Measurements from ENCODE around the gene FGF5. TPM values are rescaled to one million over a fixed set of nuclear protein-coding genes. Genes with fewer than 3 reads are reported as not detected.
"Not testable (repeated sequence)": the region's sequence is repeated elsewhere in the genome, so short reads cannot be mapped to it uniquely, and the experiment has no call there.

The FGF5 gene, protein sequence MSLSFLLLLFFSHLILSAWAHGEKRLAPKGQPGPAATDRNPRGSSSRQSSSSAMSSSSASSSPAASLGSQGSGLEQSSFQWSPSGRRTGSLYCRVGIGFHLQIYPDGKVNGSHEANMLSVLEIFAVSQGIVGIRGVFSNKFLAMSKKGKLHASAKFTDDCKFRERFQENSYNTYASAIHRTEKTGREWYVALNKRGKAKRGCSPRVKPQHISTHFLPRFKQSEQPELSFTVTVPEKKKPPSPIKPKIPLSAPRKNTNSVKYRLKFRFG
- 2.0 and 4.5 TPM in 2 replicates for total RNA-seq (2014; rRNA removed; shearing (Covaris generic))

DNA sequence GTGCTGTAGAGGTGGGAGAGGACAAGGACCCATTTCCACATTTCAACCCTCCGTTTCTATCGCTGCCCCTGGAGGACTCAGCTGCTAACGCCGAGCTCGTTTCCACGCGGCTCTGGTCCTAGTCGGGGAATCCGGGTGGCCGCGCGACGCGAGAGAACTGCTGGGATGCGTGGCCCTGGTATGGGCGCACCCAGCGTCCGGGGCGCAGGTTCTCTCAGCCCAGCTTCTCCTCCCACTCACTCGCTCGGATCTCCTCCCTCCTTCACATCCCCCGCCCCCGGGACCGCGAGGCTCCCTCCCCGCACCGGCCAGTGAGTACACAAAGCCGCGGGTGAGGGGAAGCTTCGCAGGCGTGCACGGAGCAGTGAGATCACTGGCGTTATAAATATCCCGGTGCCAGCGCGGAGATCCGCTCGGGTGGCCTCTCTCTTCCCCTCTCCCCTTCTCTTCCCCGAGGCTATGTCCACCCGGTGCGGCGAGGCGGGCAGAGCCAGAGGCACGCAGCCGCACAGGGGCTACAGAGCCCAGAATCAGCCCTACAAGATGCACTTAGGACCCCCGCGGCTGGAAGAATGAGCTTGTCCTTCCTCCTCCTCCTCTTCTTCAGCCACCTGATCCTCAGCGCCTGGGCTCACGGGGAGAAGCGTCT lies at the start of gene FGF5:
Gene FGF5, plus strand, starts transcription at position 412 of the 649 bp plus-strand sequence. Its CDS starts 161 bp downstream, at position 573.
- DNase-seq (ENCODE audit: low read depth) = peak; percentile 89

DNA sequence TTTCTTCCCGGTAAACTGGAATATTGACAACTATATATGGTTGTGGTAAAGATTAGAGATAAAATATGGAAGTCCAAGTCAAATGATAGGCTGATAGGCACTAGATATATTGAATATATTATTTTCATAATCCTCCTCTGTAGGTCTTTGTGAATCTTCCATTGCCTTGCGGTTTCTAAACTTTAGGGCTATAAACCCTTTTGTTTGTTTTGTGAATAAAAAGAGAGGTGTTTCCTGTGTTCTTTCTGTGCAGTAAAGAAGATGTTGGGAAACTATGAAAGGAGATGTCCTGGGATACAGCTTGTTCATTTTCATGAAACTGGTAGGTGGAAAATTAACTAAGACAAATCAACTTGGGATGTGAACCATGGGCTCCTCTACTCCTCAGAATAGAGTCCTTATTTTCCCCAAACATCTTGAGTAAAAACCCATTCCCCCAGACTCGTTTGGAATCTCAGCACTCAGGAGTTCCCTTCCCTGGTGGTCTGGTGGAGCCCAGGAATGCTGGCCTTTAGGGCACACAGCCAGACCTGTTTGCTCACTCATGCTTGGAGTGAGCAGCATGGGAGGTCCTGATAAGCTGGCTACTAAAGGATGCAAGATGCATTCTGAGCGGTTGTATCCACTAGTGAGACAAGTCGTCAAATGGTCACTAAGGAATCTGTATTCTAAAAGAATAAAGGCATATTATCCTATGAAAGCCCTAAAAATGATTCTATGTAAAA lies 47.0 kb upstream of the FGF5 start:
- peak; percentile 28 for DNase-seq (ENCODE audit: low read depth)

DNA sequence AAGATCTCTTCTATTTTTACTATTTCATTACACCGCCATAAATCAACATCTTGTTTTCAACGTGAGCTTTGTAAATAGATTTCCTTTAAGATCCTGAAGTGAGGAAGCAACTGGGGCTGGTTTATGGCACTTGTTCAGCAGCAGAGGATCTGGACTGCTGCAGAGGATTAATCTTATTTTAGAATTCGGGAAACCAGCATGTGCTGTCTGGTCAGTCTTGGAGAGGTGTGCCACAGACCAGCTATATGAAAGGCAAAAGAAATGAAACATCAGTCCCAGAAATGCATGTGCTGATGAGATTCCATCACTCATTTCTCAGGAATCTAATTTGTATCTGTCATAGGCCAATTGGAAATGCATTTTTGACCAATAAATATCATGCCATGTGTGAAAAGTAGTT lies 45.8 kb upstream of the FGF5 start:
- DNase-seq (ENCODE audit: low read depth) = no peak

DNA sequence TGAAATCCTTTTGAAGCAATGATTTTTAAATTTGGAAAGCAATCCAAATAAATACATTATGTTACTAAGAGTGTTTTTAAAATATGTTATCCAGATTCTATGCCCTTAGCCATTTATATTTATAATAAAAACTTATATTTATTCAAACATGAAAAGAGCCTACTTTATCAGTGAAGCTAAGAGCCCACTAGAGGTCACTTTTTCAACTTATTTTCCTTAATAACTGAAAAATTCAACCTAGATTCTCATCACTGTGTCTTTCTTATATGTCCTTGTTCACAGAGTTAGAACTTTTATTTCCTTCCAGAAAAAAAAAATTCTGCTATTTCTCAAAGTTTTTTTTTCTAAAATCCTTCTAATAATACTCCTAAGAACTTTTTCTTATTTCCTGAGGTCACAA lies 45.3 kb upstream of the FGF5 start:
- DNase-seq (ENCODE audit: low read depth) = peak; percentile 38

DNA sequence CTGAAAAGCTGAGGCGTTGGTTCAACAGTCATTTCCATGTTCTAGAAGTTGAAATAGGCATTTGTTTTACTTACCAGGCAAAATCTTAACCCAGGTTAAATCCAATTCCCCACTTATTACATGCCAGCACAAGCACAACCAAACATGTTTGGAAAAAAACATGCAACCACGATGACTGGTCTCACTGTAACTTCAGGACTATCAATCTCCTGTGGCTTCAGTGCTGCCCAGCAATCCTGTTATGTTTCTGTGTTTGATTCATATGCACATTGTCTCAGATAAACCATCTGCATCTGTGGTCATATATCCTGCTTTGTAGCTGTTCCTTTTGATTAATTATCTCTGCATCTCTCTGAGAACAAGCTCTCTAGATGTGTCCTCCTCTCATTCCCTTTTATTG lies 40.9 kb upstream of the FGF5 start:
- no peak for DNase-seq (ENCODE audit: low read depth)

DNA sequence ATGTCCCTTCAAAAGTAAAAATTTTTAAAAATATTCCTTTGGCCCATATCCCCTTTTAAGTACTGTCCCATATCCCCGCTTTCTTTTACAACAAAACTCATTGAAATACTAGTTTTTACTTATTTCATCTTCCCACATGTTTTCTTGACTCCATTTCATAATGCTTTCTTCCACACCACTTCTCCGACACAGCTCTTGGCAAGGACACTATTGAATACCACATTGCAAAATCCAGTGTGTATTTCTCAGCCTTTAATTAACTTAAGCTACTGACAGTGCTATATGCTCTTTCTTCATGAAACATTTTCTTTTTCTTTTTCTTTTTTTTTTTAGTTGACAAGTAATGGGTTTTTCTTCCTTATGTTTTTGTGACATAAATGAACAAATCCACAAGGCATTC lies 40.4 kb upstream of the FGF5 start:
- DNase-seq (ENCODE audit: low read depth) = no peak

DNA sequence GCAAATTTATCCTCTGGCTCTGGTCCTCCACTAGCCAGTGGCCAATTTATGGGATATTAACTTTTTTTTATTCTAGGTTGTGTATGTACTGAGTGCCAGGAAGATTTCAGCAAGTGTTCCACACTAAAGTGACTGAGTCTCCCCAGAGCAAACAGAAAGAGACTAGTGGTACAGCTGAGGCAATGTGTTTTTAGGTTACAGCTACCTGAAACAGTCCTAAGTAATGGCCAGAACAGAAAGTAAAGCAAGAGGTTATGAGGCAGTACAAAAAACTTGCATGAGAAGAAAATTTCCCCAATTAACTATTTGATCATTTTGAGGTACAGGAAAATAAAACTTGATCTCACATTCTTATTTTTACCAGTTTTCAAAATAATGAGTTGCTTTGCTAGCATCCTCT lies 38.0 kb upstream of the FGF5 start:
- no peak for DNase-seq (ENCODE audit: low read depth)

DNA sequence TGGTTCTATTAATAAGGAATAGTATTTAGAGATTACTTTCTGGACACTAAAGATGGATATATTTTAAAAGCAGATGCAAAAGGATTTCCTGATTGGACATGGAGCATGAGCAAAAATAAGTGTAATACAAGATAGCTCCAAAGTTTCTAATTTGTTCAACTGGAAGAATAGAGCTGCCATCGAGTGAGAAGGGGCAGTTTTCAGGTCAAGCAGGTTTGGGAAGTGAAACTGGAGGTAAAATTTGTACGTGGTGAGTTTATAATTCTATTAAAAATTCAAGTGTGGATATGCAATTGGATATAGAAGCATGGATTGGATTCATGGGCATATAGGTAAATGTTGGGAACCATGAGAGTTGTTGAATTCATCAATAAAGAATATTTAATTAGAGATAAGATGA lies 37.3 kb upstream of the FGF5 start:
- no peak for DNase-seq (ENCODE audit: low read depth)

DNA sequence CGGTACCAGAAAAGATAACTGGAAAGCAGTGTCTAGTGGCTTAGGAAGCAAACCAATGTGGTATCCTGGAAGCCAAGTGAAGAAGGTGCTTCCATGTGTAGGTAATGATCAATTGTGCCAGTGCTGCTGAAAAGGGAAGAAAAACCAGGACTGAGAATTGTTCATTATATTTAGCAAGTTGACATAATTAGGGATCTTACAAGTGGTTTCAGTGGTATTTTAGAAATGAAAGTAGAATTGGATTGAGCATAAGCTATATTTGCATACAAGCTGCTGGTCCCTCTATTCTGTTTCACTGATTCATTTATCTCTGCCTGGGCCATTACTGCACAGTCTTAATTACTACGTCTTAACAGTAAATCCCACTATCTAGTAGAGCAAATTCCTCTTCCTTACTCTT lies 36.9 kb upstream of the FGF5 start:
- no peak for DNase-seq (ENCODE audit: low read depth)

DNA sequence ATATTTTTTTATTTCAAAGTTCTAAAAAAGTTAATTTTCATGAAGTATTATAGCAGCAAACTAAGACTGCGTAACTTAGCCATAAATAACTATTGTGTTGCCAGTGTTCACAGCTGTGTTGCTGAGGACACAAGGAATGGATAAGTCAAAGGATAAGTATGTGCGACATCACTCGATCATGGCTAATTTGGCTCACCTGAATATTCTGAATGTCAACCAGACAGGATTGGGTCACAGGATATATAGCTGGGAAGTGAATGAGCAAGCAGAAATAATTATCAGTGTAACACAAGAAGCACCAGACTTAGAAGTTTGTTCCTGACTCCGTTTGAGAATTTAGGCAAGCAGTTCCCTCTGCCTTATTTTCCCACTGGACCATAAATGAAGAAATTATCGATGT lies 35.3 kb upstream of the FGF5 start:
- no peak for DNase-seq (ENCODE audit: low read depth)

DNA sequence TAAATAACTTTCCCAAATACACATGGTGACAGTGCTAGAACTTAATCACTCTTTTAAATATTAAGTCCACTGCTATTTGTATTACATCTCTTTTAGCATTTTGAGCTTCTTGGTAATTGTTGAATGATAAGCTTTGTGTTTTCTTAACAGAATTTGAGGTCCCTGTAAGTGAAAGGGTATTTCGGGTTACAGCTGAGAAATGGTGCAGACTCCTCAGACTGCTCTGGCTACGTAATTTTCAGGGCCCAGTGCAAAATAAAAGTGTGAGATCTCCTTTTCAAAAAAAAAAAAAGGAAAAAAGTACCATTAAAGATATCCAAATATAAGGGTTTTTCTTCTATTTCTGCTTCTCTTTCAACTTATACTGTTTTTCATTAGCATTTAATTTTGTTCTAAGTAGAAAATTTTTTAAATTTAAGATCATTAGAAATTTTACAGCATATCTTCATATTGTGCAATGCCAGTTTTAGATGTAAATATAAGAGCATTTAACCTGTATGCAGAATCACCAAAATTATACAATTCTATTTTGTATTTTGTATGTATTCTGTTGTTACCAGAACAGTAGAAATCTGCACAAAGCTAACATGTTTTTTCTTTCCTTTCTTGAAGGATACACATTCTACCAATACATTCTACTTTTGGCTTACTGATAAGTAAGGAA lies 33.6 kb upstream of the FGF5 start:
- no peak for DNase-seq (ENCODE audit: low read depth)

DNA sequence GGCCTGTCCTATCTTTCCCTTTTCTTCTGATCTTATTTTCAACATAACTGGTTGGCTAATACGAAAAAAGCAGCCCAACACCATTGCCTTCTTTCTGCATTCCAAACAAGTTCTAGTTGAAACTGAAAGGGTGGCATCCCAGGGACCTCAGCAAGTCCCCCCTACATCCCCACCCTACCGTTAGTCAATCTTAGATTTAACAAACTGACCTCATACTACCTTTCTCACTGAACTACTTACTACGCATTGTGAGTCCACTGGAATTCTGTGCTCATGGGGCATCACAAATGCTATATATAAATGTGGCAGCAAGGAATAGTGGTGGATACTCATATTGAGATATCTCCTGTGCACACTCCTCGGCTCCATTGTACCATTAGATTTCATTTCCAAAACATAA lies 33.1 kb upstream of the FGF5 start:
- DNase-seq (ENCODE audit: low read depth) = no peak

DNA sequence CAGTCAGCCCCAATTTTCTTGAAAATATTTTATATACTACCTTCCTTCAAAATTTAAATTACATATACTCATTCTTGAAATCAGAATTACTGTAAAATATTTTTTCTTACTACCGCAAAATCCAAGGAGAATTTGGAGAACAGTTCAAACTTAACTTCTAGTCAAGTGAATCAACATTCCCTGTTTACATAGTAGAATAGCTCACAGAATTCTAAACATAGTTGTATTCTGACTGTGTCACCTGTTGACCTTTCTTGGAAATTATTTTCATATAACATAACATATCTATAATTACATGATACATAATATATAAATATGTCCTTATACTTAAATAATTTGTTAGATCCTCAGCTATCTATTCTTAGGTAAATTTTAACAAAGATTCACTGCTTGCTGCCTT lies 31.0 kb upstream of the FGF5 start:
- peak; percentile 12 for DNase-seq (ENCODE audit: low read depth)

DNA sequence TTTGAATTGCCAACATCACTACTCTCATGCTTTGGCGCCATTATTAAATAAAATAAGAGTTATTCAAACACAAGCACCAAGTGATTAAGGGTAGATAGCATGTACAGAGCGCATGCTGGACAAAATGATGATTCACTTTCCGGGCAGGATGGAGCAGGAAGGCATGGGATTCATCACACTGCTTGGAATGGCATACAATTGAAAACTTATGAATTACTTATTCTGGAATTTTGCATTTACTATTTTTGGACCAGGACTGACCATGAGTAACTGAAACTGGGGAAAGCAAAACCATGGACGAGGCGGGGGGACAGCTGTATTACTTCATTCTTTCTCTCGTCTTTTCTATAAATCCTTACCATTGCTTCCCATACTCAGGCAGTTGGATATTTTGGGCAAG lies 28.5 kb upstream of the FGF5 start:
- peak; percentile 84 for DNase-seq (ENCODE audit: low read depth)

DNA sequence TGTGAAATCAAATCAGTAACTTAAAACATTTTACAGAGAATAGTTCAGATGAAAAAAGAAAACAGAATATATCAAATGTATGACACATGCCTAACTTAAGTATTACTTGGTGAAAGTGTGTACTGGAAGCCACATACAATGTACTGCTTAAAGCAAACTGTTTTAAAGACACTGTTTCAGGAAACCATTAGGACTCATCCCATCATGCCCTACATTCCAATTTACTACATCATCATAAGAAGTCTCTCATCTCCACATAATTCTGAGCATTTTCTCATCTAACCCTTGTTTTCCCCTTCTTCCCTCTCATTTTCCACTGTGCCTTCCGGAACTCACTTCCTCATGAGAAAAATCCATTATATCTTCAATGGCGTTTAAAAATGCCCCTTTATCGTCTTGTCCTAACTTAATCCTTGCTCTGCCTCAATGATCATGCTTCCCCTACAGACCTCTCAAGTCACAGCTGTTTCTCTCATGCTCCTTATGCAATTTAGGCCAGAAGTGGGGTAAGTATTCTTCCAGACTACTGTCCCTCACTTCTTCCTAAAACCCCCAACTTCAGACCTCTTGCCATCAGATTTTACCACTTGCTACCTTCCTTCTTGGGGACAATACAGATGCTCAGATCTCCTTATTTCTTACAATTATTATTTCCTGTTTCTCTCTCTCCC lies 26.8 kb upstream of the FGF5 start:
- peak; percentile 24 for DNase-seq (ENCODE audit: low read depth)

DNA sequence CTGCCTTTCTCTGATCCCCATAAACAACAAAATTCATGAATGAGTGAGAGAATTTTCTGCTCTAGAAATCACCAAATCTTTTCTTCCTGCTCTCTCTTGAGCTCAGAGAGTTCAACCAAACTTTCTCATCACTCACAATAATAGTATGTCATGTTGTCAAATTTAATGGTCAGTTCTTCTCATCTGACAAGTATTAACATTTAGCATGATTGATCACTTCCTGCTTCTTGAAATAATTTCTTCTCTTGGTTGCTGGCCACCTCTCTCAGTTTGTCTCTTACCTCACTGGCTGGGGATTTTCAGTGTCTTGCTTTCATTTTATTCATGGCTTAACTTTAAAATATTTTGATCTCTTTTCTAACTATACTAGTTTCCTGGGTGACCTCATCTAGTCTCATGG lies 25.5 kb upstream of the FGF5 start:
- DNase-seq (ENCODE audit: low read depth) = peak; percentile 58

DNA sequence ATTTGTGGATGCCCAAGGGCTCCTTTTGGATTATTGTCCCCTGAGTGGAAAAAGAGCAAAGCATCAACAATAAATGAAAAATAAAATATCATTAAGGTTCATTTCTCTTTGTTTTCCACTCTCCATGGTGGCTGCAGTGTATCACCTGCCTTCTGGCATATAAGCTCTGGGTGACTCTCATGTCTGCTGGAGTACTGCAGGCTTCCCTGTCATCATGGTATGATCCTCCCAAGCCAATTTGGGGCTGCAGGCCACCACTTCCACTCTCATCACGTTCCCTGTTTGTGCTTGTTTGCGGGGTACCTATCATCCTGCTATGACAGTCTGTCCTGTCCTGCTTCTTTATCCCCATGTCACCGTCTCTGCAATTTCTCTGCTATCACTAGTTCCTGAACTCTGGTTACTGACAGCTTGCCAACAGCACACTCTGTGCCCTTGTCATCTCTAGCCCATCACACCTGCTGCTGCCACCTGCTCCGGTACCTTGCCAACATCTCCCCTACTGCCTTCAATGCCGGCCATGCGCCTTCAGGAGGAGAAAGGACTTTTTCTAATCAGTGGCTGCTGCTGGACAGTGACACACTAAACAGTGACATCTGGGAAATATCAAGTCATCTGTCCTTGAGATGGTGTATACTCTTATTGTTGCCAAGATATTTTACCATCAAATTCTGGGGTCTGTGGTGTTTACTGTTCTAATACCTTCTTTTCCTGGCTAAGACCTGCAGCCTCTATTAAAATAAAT lies 23.0 kb upstream of the FGF5 start:
- no peak for DNase-seq (ENCODE audit: low read depth)

DNA sequence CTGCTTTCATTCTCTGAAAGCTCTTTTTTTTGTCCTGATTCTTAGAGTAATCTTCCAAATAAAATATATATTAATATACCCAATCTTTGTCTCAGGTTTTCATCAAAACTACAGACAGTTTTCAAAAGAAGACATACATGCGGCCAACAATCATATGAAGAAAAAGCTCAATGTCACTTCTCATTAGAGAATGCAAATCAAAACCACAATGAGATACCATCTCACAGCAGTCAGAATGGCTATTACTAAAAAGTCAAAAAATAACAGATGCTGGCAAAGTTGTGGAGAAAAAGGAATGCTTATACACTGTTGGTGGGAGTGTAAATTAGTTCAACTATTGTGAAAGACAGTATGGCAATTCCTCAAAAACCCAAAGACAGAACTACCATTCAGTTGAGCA lies 19.0 kb upstream of the FGF5 start:
- not testable (repeated sequence) for DNase-seq (ENCODE audit: low read depth)

DNA sequence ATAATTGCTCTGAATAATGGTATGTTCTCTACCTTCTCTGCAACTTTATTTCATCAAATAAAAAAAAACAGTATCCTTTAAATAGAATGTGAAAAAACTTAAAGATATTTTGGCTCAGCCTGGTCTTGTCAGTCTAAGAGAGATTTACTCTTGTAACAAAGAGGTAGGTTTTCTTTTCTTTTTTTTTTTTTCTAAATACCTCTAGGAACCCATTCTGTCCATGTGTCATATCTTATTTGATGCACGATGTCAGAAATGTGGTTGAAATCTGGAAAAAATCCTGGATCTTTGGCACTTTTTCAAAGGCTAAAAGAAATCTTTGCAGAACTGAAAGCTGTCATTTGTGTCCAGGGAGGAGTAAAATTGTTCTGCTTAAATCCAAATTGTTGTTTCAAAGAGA lies 17.3 kb upstream of the FGF5 start:
- no peak for DNase-seq (ENCODE audit: low read depth)

DNA sequence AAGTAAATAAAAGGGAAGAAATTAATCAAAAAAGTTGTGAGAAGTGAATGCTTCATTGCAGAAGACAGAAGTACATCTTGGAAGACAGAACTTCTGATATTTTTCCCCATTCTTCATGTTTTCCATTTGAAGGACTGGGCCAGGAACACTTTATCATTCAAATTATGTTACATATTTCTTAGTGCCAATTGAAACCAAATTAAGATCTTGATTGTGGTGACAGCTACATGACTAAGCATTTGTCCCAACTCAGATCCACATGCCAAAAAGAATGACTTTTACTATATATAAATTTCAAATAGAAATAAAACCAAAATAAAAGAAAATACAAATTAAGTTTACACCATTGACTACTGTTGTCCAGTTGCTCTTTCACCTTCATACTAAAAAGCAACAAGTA lies 14.0 kb upstream of the FGF5 start:
- no peak for DNase-seq (ENCODE audit: low read depth)

DNA sequence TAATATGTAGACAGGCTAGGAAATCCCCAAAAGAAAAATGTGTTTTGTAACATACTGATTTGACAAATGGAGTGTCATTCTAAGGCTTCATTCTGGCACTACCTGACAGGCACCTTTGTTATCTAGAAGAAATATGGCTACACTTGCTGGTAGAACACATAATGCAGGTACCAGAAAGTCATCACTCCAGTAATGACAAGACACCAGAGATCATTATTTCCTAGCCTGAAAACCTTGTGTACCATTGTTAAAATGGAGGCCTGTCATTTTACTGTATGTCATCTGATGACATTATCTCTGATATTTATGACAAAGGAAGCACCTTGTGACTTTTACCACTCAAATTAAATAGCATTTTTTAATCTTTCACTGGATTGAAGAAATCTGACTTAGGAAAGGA lies 13.5 kb upstream of the FGF5 start:
- DNase-seq (ENCODE audit: low read depth) = no peak
